Naive thymus-derived CD4-positive, alpha-beta T cell (primary cell): Measurements from ENCODE around the gene RPRD1B. TPM values are rescaled to one million over a fixed set of nuclear protein-coding genes. Genes with fewer than 3 reads are reported as not detected.

ENCODE experiments used
- ATAC-seq: fragments of 150-1000 bp; cut with Tn5 transposase; 2 replicates; pipeline ENCODE4 v1.10.0; 2021; ENCODE audit warnings: mild to moderate bottlenecking, moderate library complexity
- CTCF ChIA-PET: fragments of 350-600 bp; sonication (Branson Sonifier 250); formaldehyde crosslinking; loops from one replicate; lab custom pipeline; 2021; ENCODE audit warnings: antibody characterized with exemption; lab: Charles Lee
- POLR2A ChIA-PET: fragments of 350-600 bp; sonication (Branson Sonifier 250); formaldehyde crosslinking; loops from one replicate; lab custom pipeline; 2021; ENCODE audit warnings: antibody characterized with exemption, inconsistent platforms; lab: Charles Lee
- DNase-seq, 9 donors: peaks; one replicate each; pipeline versions ENCODE4 v3.0.0 to v3.0.0-alpha.2; 2020 to 2022; ENCODE audit warnings: mixed read lengths in 1 of 9
- H3K27ac ChIP-seq: one replicate; pipeline ENCODE4 v1.7.0; 2013; ENCODE audit warnings: mild to moderate bottlenecking, low read depth, low read length, moderate library complexity
- H3K27me3 ChIP-seq, 2 donors: one replicate each; pipeline ENCODE4 v1.7.0; 2013; ENCODE audit warnings: low read length in 2 of 2, mild to moderate bottlenecking in 2 of 2, moderate library complexity in 2 of 2; ENCODE audit not compliant: control insufficient read depth in 2 of 2, insufficient read depth in 2 of 2
- H3K36me3 ChIP-seq, 3 experiments: 1 replicate in 2 of 3; 2 replicates in 1 of 3; pipeline ENCODE4 v1.7.0; 2013; ENCODE audit warnings: low read length in 3 of 3, mild to moderate bottlenecking in 3 of 3, moderate library complexity in 1 of 3; ENCODE audit not compliant: insufficient read depth in 3 of 3, control insufficient read depth in 2 of 3
- H3K4me1 ChIP-seq, 2 donors: one replicate each; pipeline ENCODE4 v1.7.0; 2013; ENCODE audit warnings: low read length in 2 of 2, mild to moderate bottlenecking in 2 of 2, moderate library complexity in 1 of 2; ENCODE audit not compliant: control insufficient read depth in 2 of 2, insufficient read depth in 2 of 2
- H3K4me3 ChIP-seq: 2 replicates; pipeline ENCODE4 v1.7.0; 2013; ENCODE audit warnings: mild to moderate bottlenecking, low read length
- H3K9me3 ChIP-seq, 3 experiments: 1 replicate in 2 of 3; 2 replicates in 1 of 3; pipeline ENCODE4 v1.7.0; 2013; ENCODE audit warnings: low read length in 3 of 3; ENCODE audit not compliant: control insufficient read depth in 2 of 3
- H3K27ac Mint-ChIP-seq, 9 donors: one replicate each; pipeline ENCODE4 v1.8.0; 2020 to 2022; ENCODE audit warnings: mixed read lengths in 9 of 9, mild to moderate bottlenecking in 8 of 9, moderate library complexity in 5 of 9, inconsistent platforms in 2 of 9
- H3K27me3 Mint-ChIP-seq, 5 donors: one replicate each; pipeline ENCODE4 v1.8.0; 2021 to 2022; ENCODE audit warnings: mixed read lengths in 5 of 5, mild to moderate bottlenecking in 1 of 5
- H3K36me3 Mint-ChIP-seq, 5 donors: one replicate each; pipeline ENCODE4 v1.8.0; 2020 to 2022; ENCODE audit warnings: mixed read lengths in 5 of 5, mild to moderate bottlenecking in 3 of 5, inconsistent platforms in 1 of 5
- H3K4me1 Mint-ChIP-seq, 7 donors: one replicate each; pipeline ENCODE4 v1.8.0; 2020 to 2022; ENCODE audit warnings: mixed read lengths in 7 of 7, mild to moderate bottlenecking in 3 of 7, inconsistent platforms in 1 of 7
- H3K4me3 Mint-ChIP-seq, 10 donors: one replicate each; pipeline ENCODE4 v1.8.0; 2020 to 2022; ENCODE audit warnings: mild to moderate bottlenecking in 10 of 10, mixed read lengths in 10 of 10, moderate library complexity in 6 of 10, inconsistent platforms in 2 of 10
- H3K9me3 Mint-ChIP-seq, 11 donors: one replicate each; pipeline ENCODE4 v1.8.0; 2020 to 2022; ENCODE audit warnings: mixed read lengths in 11 of 11, mild to moderate bottlenecking in 4 of 11, inconsistent platforms in 1 of 11, moderate library complexity in 1 of 11
- intact Hi-C, 2 donors: fragments of 100-400 bp; cut with micrococcal nuclease; formaldehyde crosslinking; loops; one replicate each; pipeline ENCODE4 v1.15.1; 2023
- polyA plus RNA-seq, 2 donors: library from polyadenylated mRNA; unstranded; fragments of 300-500 nt; fragmentation: Illumina TruSeq; gene quantifications; one replicate each; pipeline ENCODE4 v1.2.3, GENCODE V29; 2021
- total RNA-seq, 6 experiments: library from RNA in 5 of 6; stranded (reverse) in 5 of 6; gene quantifications; 1 replicate in 5 of 6; 2 replicates in 1 of 6; pipeline ENCODE4 v1.2.3 and lab custom pipeline; 2021 to 2026

Gene RPRD1B
- total and polyA plus RNA-seq, 7 experiments from 2014 or later, result 3.4 to 49.1 (median 45.3) TPM

GRCh38 chr20:38123021-38123587 lies 89.6 kb downstream of the RPRD1B start:
- CTCF ChIA-PET, result no interaction called here
- DNase-seq (no peak), ATAC-seq (no peak)
- intact Hi-C loops, result no loop called here
- peak overlapping the region in 1 of 10 donors; percentile 42 for H3K4me3 Mint-ChIP-seq
- peak overlapping the region in 1 of 9 donors; percentile 76 for H3K27ac Mint-ChIP-seq
- Histone ChIP-seq H3K9me3 (no peaks in the 10 kb centered on the region), H3K36me3 (no peaks in the 10 kb centered on the region), H3K27ac (no peak overlapping the region), H3K4me3 (no peak overlapping the region), H3K27me3 (no peaks in the 10 kb centered on the region), H3K4me1 (no peaks in the 10 kb centered on the region)
- H3K36me3 Mint-ChIP-seq, result no peaks in the 10 kb centered on the region
- H3K27me3 Mint-ChIP-seq, result peaks cover 0 to 4% (median 0%) of the 10 kb centered on the region in 5 donors
- peaks cover 0 to 12% (median 0%) of the 10 kb centered on the region in 7 donors for H3K4me1 Mint-ChIP-seq
- H3K9me3 Mint-ChIP-seq, result no peaks in the 10 kb centered on the region
- POLR2A ChIA-PET, result no interaction called here

GRCh38 chr20:38125157-38126056 lies 91.9 kb downstream of the RPRD1B start:
- no peak overlapping the region for H3K27ac ChIP-seq
- ChIA-PET POLR2A (no interaction called here), CTCF (no interaction called here)
- H3K27me3 ChIP-seq, result no peaks in the 10 kb centered on the region
- H3K27me3 Mint-ChIP-seq, result peaks cover 0 to under 1% (median 0%) of the 10 kb centered on the region in 5 donors
- no peak overlapping the region for H3K4me3 Mint-ChIP-seq
- H3K9me3 Mint-ChIP-seq, result no peaks in the 10 kb centered on the region
- H3K27ac Mint-ChIP-seq, result no peak overlapping the region
- ATAC-seq, result no peak
- no peaks in the 10 kb centered on the region for H3K36me3 Mint-ChIP-seq
- no peak overlapping the region for H3K4me3 ChIP-seq
- no peaks in the 10 kb centered on the region for H3K36me3 ChIP-seq
- DNase-seq, result no peak
- no peaks in the 10 kb centered on the region for H3K4me1 ChIP-seq
- intact Hi-C loops, result no loop called here
- peaks cover 0 to 12% (median 0%) of the 10 kb centered on the region in 7 donors for H3K4me1 Mint-ChIP-seq
- no peaks in the 10 kb centered on the region for H3K9me3 ChIP-seq

- ChIA-PET CTCF (no interaction called here), POLR2A (no interaction called here)
- no peak for DNase-seq
- H3K27ac ChIP-seq, result no peak overlapping the region
- Mint-ChIP-seq H3K27me3 (peaks cover 0 to 5% (median 0%) of the 10 kb centered on the region in 5 donors), H3K9me3 (no peaks in the 10 kb centered on the region), H3K4me1 (peaks cover 0 to 12% (median 0%) of the 10 kb centered on the region in 7 donors), H3K27ac (no peak overlapping the region), H3K4me3 (no peak overlapping the region), H3K36me3 (no peaks in the 10 kb centered on the region)
- intact Hi-C loops, result no loop called here
- no peaks in the 10 kb centered on the region for H3K27me3 ChIP-seq
- H3K4me3 ChIP-seq, result no peak overlapping the region
- H3K36me3 ChIP-seq, result no peaks in the 10 kb centered on the region
- no peaks in the 10 kb centered on the region for H3K9me3 ChIP-seq
- no peak for ATAC-seq
- H3K4me1 ChIP-seq, result no peaks in the 10 kb centered on the region
Observed at GRCh38 chr20:38126146-38126921, 92.8 kb downstream of the RPRD1B start.

DNA sequence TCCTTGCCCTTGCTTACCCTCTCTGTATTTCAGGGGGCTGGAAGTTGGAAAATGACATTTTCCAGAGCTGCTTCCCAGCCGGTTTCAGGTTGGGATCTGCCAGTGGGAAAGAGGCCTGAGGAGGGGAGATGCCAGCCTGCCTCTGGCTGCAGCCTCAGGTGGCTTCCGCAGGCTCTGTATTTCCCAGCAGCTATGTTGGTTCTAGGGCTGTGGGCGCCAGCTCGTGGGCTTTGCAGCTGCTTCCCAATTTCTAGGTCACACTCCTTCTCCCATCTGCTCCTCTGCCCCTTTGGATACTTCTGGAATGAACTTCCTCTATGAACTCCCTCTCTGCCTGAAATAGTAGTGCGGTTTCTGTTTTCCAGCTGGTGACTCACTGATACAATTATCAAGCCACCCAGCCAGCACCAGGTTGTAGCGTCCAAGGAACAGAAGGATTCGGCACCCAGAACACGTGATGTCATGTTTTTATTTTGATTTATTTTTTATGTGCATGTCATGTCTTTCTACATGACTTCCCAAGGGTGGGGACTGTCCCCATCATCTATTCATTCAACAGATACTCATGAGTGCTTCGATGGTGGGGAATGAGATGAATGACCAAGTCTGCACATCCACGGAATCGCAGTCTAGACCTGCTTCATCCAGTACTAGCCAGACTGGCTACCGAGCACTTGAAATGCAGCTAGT lies 93.5 kb downstream of the RPRD1B start:
- no peak overlapping the region for H3K4me3 Mint-ChIP-seq
- ATAC-seq (no peak), DNase-seq (no peak)
- H3K36me3 Mint-ChIP-seq, result no peaks in the 10 kb centered on the region
- H3K9me3 Mint-ChIP-seq, result no peaks in the 10 kb centered on the region
- intact Hi-C loops, result no loop called here
- H3K4me1 Mint-ChIP-seq, result peaks cover 0 to 12% (median 0%) of the 10 kb centered on the region in 7 donors
- CTCF ChIA-PET, result no interaction called here
- Histone ChIP-seq H3K36me3 (no peaks in the 10 kb centered on the region), H3K4me1 (no peaks in the 10 kb centered on the region), H3K9me3 (no peaks in the 10 kb centered on the region), H3K4me3 (no peak overlapping the region), H3K27me3 (no peaks in the 10 kb centered on the region), H3K27ac (no peak overlapping the region)
- POLR2A ChIA-PET, result no interaction called here
- H3K27me3 Mint-ChIP-seq, result peaks cover 0 to 5% (median 0%) of the 10 kb centered on the region in 5 donors
- H3K27ac Mint-ChIP-seq, result no peak overlapping the region

GRCh38 chr20:38127920-38128528 lies 94.5 kb downstream of the RPRD1B start:
- H3K4me1 Mint-ChIP-seq, result peaks cover 0 to 4% (median 0%) of the 10 kb centered on the region in 7 donors
- DNase-seq, result no peak
- peaks cover 0 to 5% (median 0%) of the 10 kb centered on the region in 5 donors for H3K27me3 Mint-ChIP-seq

GRCh38 chr20:38128691-38129090 lies 95.1 kb downstream of the RPRD1B start:
- peaks cover 0 to 6% (median 0%) of the 10 kb centered on the region in 7 donors for H3K4me1 Mint-ChIP-seq
- Histone ChIP-seq H3K27ac (no peak overlapping the region), H3K27me3 (no peaks in the 10 kb centered on the region), H3K9me3 (no peaks in the 10 kb centered on the region), H3K4me1 (no peaks in the 10 kb centered on the region), H3K4me3 (no peak overlapping the region), H3K36me3 (no peaks in the 10 kb centered on the region)
- no peak overlapping the region for H3K27ac Mint-ChIP-seq
- H3K36me3 Mint-ChIP-seq, result no peaks in the 10 kb centered on the region
- ATAC-seq (no peak), DNase-seq (no peak)
- H3K9me3 Mint-ChIP-seq, result no peaks in the 10 kb centered on the region
- POLR2A ChIA-PET, result no interaction called here
- peak overlapping the region in 1 of 10 donors; percentile 41 for H3K4me3 Mint-ChIP-seq
- CTCF ChIA-PET, result no interaction called here
- peaks cover 0 to 5% (median 0%) of the 10 kb centered on the region in 5 donors for H3K27me3 Mint-ChIP-seq
- intact Hi-C loops, result no loop called here

More at GRCh38 chr20:38127920-38128528, 94.5 kb downstream of the RPRD1B start:
- Histone ChIP-seq H3K27ac (no peak overlapping the region), H3K27me3 (no peaks in the 10 kb centered on the region), H3K9me3 (no peaks in the 10 kb centered on the region), H3K4me3 (no peak overlapping the region), H3K4me1 (no peaks in the 10 kb centered on the region), H3K36me3 (no peaks in the 10 kb centered on the region)
- intact Hi-C loops, result no loop called here
- ChIA-PET POLR2A (no interaction called here), CTCF (no interaction called here)
- no peaks in the 10 kb centered on the region for H3K36me3 Mint-ChIP-seq
- no peak overlapping the region for H3K4me3 Mint-ChIP-seq
- no peaks in the 10 kb centered on the region for H3K9me3 Mint-ChIP-seq
- ATAC-seq, result no peak
- no peak overlapping the region for H3K27ac Mint-ChIP-seq
